Endometrial microvascular endothelial cells (primary cell): ENCODE measurements around the gene SPOCK1. TPM values are rescaled to one million over a fixed set of nuclear protein-coding genes. Genes with fewer than 3 reads are reported as not detected.

Experiments
- in situ Hi-C: cut with HindIII; loops from 2 replicates; pipeline ENCODE4 v1.10.0; 2017; ENCODE audit warnings: low sequenced_read_pairs, low pct_unique_long_range_greater_than_20kb; ENCODE audit errors: inconsistent ontology term
- total RNA-seq: library from RNA; depleted of rRNA; stranded (reverse); fragments of >200 nt; gene quantifications from one replicate; pipeline ENCODE4 v1.2.3, GENCODE V29; 2015; ENCODE audit errors: inconsistent ontology term

SPOCK1 gene
- total RNA-seq, 1 donor from 2014 or later: 8.7 TPM

GRCh38 chr5:137497396-137498290, 1.5 kb downstream of the SPOCK1 start:
- in situ Hi-C loops: no loop called here

GRCh38 chr5:137496919-137497318, 2.2 kb downstream of the SPOCK1 start:
- in situ Hi-C loops: no loop called here

GRCh38 chr5:137492331-137492730, 6.8 kb downstream of the SPOCK1 start:
- in situ Hi-C loops: no loop called here

GRCh38 chr5:137491121-137491520, 8.0 kb downstream of the SPOCK1 start:
- in situ Hi-C loops: no loop called here

- in situ Hi-C loops: no loop called here
These were observed 8.5 kb downstream of the SPOCK1 start for GRCh38 chr5:137490591-137490990.

- in situ Hi-C loops: no loop called here
These were observed 10.2 kb downstream of the SPOCK1 start for GRCh38 chr5:137488974-137489373.

- in situ Hi-C loops: no loop called here
These were observed 10.6 kb downstream of the SPOCK1 start for GRCh38 chr5:137488516-137488915.

GRCh38 chr5:137487600-137487999, 11.5 kb downstream of the SPOCK1 start:
- in situ Hi-C loops: no loop called here

GRCh38 chr5:137486707-137487106, 12.4 kb downstream of the SPOCK1 start:
- in situ Hi-C loops: no loop called here

- in situ Hi-C loops: no loop called here
These were observed 17.5 kb downstream of the SPOCK1 start for GRCh38 chr5:137481596-137481995.

GRCh38 chr5:137478043-137478442, 21.1 kb downstream of the SPOCK1 start:
- in situ Hi-C loops: no loop called here

GRCh38 chr5:137470921-137471220, 28.3 kb downstream of the SPOCK1 start:
- in situ Hi-C loops: no loop called here

- in situ Hi-C loops: no loop called here
These were observed 28.8 kb downstream of the SPOCK1 start for GRCh38 chr5:137470111-137470920.

GRCh38 chr5:137466889-137467288, 32.2 kb downstream of the SPOCK1 start:
- in situ Hi-C loops: no loop called here

GRCh38 chr5:137465930-137466329, 33.2 kb downstream of the SPOCK1 start:
- in situ Hi-C loops: no loop called here

GRCh38 chr5:137462816-137463520, 36.2 kb downstream of the SPOCK1 start:
- in situ Hi-C loops: no loop called here

- in situ Hi-C loops: no loop called here
These were observed 36.9 kb downstream of the SPOCK1 start for GRCh38 chr5:137462265-137462590.

- in situ Hi-C loops: no loop called here
These were observed 37.5 kb downstream of the SPOCK1 start for GRCh38 chr5:137461391-137462264.

- in situ Hi-C loops: no loop called here
These were observed 44.5 kb downstream of the SPOCK1 start for GRCh38 chr5:137454671-137455070.
